Measurements from ENCODE around the gene FRMD8. TPM values are rescaled to one million over a fixed set of nuclear protein-coding genes. Genes with fewer than 3 reads are reported as not detected.
A peak's percentile ranks its signal among the peaks of the same experiment; 100 is the strongest.

FRMD8 gene
- total and polyA plus RNA-seq, 2 experiments from 2014 or later, result 25.4 to 106 TPM

DNA sequence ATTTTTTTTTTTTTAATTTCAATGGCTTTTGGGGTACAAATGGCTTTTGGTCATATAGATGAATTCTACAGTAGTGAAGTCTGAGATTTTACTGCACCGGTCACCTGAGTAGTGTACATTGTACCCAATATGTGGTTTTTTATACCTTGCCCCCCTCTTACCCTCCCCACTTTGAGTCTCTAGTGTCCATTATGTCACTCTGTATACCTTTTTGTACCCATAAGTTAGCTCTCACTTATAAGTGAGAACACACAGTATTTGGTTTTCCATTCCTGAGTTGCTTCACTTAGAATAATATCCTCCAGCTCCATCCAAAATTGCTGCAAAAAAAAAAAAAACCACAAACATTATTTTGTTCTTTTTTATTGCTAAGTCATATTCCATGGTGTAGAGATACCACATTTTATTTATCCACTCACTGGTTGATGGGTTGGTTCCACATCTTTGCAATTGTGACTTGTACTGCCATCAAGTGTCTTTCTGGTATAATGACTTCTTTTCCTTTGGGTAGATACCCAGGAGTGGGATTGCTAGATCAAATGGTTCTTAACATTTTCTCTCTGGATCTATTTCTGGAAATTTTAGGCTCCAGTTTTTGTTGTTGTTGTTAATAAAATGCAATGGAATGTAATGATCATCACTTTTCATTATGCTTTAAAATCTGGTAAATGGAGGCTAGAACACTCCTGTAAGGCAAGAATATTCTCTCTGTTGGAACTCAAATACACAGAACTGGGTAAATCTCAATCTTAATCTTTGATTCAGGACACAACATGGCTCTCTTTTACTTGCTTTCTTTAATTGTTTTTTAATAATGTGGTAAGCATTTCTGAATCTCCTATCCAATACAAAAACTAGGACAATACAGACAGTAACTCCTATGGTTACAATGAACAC, 46.5 kb downstream of the FRMD8 start:
- Histone ChIP-seq H3K79me2 (ENCODE audit: insufficient read depth) (peaks cover 99% of the 10 kb centered on the region), H3K9ac (peak overlapping the region; percentile 100), H3K36me3 (ENCODE audit: low read depth) (peaks cover 52% of the 10 kb centered on the region), H3K4me2 (ENCODE audit: unreplicated experiment) (peak overlapping the region; percentile 96), H3K9me2 (ENCODE audit: insufficient read depth) (no peaks in the 10 kb centered on the region), H2AFZ (no peak overlapping the region), H3K27ac (peak overlapping the region; percentile 100), H4K20me1 (ENCODE audit: insufficient read depth) (peaks cover 63% of the 10 kb centered on the region), H3F3A (ENCODE audit: insufficient read depth) (peaks cover 99% of the 10 kb centered on the region), H3K9me3 (ENCODE audit: low read depth) (no peaks in the 10 kb centered on the region), H3K27me3 (replicated peaks; ENCODE audit: insufficient read depth) (no peaks in the 10 kb centered on the region), H3K4me3 (peak overlapping the region; percentile 93), H3K4me1 (ENCODE audit: insufficient read depth) (peaks cover 54% of the 10 kb centered on the region)
- WGBS, 2 experiments (ENCODE audit: low coverage in 1 of 2, low lambda C conversion rate in 2 of 2, missing lambda C conversion rate in 2 of 2), result 100% methylated on average over 1 of the region's 1 CpG
- DNase-seq, result peak; percentile 62
- in situ Hi-C loops (cut with MboI), result no loop called here
- TF ChIP-seq EZH2 (IDR thresholded peaks at IDR 0.05; ENCODE audit: insufficient read depth, poor library complexity, severe bottlenecking) (no peak), EZH2phosphoT487 (IDR thresholded peaks at IDR 0.05; ENCODE audit: insufficient read depth, low read depth) (no peak)

GRCh38 chr11:65433657-65434056, 47.2 kb downstream of the FRMD8 start:
- in situ Hi-C loops (cut with MboI), result no loop called here
- no peaks in the 10 kb centered on the region for H3K27me3 ChIP-seq (replicated peaks; ENCODE audit: insufficient read depth)
- peak overlapping the region; percentile 96 for H3K4me2 ChIP-seq (ENCODE audit: unreplicated experiment)
- H3K9me3 ChIP-seq (ENCODE audit: low read depth), result no peaks in the 10 kb centered on the region
- H3K27ac ChIP-seq, result peak overlapping the region; percentile 100
- H3K4me1 ChIP-seq (ENCODE audit: insufficient read depth), result peaks cover 58% of the 10 kb centered on the region
- peaks cover 57% of the 10 kb centered on the region for H3K36me3 ChIP-seq (ENCODE audit: low read depth)
- 78 to 93% methylated on average over 2 of the region's 2 CpGs for WGBS, 2 experiments (ENCODE audit: low coverage in 1 of 2, low lambda C conversion rate in 2 of 2, missing lambda C conversion rate in 2 of 2)
- H3K9me2 ChIP-seq (ENCODE audit: insufficient read depth), result no peaks in the 10 kb centered on the region
- no peak overlapping the region for H2AFZ ChIP-seq
- H3K9ac ChIP-seq, result peak overlapping the region; percentile 100
- peak overlapping the region; percentile 93 for H3K4me3 ChIP-seq
- no peak for TF ChIP-seq EZH2 (IDR thresholded peaks at IDR 0.05; ENCODE audit: insufficient read depth, poor library complexity, severe bottlenecking)
- peaks cover 99% of the 10 kb centered on the region for H3K79me2 ChIP-seq (ENCODE audit: insufficient read depth)
- DNase-seq, result no peak
- H3F3A ChIP-seq (ENCODE audit: insufficient read depth), result peaks cover 99% of the 10 kb centered on the region
- H4K20me1 ChIP-seq (ENCODE audit: insufficient read depth), result peaks cover 62% of the 10 kb centered on the region

DNA sequence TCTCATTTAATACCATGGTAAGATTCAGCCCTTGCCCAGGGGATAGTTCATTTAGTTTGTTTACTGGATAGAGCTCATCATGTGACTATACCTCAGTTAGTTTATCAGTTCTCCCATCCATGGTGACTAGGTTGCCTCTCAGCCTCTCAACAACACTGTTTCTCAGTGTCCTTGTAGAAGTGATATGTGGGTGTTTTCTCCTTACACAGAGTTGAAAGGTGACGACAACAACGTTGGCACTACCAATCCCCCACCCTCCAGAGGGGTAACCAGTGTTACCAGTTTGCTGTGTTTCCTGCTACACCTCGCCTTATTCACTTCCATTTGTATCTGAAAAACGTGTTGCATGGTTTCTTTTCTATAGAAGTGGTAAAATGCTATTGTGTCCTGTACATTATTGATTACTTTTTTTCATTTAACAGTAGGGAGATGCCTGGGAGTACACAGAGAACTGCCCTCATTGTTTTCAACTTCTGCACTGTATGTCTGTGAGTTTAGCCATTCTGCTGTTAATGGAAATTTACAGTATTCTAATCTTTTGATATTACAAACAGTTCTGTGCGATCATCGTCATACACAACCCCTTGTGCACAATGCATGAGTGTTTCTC, 47.7 kb downstream of the FRMD8 start:
- Histone ChIP-seq H3K36me3 (ENCODE audit: low read depth) (peaks cover 62% of the 10 kb centered on the region), H3K27ac (peak overlapping the region; percentile 100), H3F3A (ENCODE audit: insufficient read depth) (peaks cover 99% of the 10 kb centered on the region), H2AFZ (no peak overlapping the region), H3K9me3 (ENCODE audit: low read depth) (no peaks in the 10 kb centered on the region), H3K9ac (peak overlapping the region; percentile 100), H3K4me2 (ENCODE audit: unreplicated experiment) (peak overlapping the region; percentile 96), H4K20me1 (ENCODE audit: insufficient read depth) (peaks cover 64% of the 10 kb centered on the region), H3K79me2 (ENCODE audit: insufficient read depth) (peaks cover 99% of the 10 kb centered on the region), H3K4me3 (peak overlapping the region; percentile 93), H3K4me1 (ENCODE audit: insufficient read depth) (peaks cover 63% of the 10 kb centered on the region), H3K27me3 (replicated peaks; ENCODE audit: insufficient read depth) (no peaks in the 10 kb centered on the region), H3K9me2 (ENCODE audit: insufficient read depth) (no peaks in the 10 kb centered on the region)
- in situ Hi-C loops (cut with MboI), result no loop called here
- peak; percentile 59 for DNase-seq
- 69 to 71% methylated on average over 6 of the region's 6 CpGs for WGBS, 2 experiments (ENCODE audit: low coverage in 1 of 2, low lambda C conversion rate in 2 of 2, missing lambda C conversion rate in 2 of 2)
- TF ChIP-seq EZH2phosphoT487 (IDR thresholded peaks at IDR 0.05; ENCODE audit: insufficient read depth, low read depth) (no peak), EZH2 (IDR thresholded peaks at IDR 0.05; ENCODE audit: insufficient read depth, poor library complexity, severe bottlenecking) (no peak)

- Histone ChIP-seq H3K9ac (peak overlapping the region; percentile 100), H3K79me2 (ENCODE audit: insufficient read depth) (peaks cover 99% of the 10 kb centered on the region), H3K9me3 (ENCODE audit: low read depth) (no peaks in the 10 kb centered on the region), H3K27ac (peak overlapping the region; percentile 100), H3K27me3 (replicated peaks; ENCODE audit: insufficient read depth) (no peaks in the 10 kb centered on the region), H4K20me1 (ENCODE audit: insufficient read depth) (peaks cover 70% of the 10 kb centered on the region), H3K9me2 (ENCODE audit: insufficient read depth) (no peaks in the 10 kb centered on the region), H3K4me1 (ENCODE audit: insufficient read depth) (peaks cover 70% of the 10 kb centered on the region), H3K4me3 (peak overlapping the region; percentile 93), H3F3A (ENCODE audit: insufficient read depth) (peaks cover 99% of the 10 kb centered on the region), H3K36me3 (ENCODE audit: low read depth) (peaks cover 67% of the 10 kb centered on the region), H2AFZ (no peak overlapping the region), H3K4me2 (ENCODE audit: unreplicated experiment) (peak overlapping the region; percentile 96)
- WGBS, 2 experiments (ENCODE audit: low coverage in 1 of 2, low lambda C conversion rate in 2 of 2, missing lambda C conversion rate in 2 of 2), result 79 to 83% methylated on average over 5 of the region's 5 CpGs
- in situ Hi-C loops (cut with MboI), result no loop called here
- no peak for TF ChIP-seq EZH2 (IDR thresholded peaks at IDR 0.05; ENCODE audit: insufficient read depth, poor library complexity, severe bottlenecking)
- no peak for TF ChIP-seq EZH2phosphoT487 (IDR thresholded peaks at IDR 0.05; ENCODE audit: insufficient read depth, low read depth)
- peak; percentile 49 for DNase-seq
Observed at GRCh38 chr11:65434667-65435410, 48.4 kb downstream of the FRMD8 start.
